ENCODE results near the gene BRIX1.
"Not testable (repeated sequence)": the region's sequence is repeated elsewhere in the genome, so short reads cannot be mapped to it uniquely, and the experiment has no call there.

The BRIX1 gene

DNA sequence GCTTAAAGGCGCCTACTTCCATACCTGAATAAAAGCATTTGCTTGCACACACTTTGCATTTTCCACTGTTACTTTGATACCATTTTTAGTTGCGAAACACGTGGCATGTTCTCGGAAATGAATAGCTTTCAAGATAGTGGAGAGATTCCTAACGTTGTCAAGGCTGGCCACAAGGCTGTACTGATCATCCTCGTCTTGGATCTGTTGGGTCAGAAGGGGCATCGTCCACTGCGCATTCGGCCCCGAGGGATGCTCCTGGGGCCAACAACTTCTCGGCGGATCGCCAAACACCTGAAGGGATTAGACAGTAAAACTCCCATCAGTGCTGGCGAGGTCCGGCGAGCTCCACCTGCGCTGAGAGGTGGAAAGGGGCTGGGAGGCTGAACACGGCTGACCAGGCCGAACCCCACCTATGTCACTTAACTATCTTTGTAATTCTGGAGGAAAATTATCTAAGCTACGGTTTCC lies 806 bp upstream of the BRIX1 start:
- DNase-seq (ENCODE audit: low read depth in 4 of 4, low spot score in 1 of 4) = peak in 1 of 4 experiments; percentile 10

GRCh38 chr5:34915856-34916192 lies 313 bp downstream of the BRIX1 start:
- DNase-seq (ENCODE audit: low read depth in 4 of 4, low spot score in 1 of 4) = no peak

GRCh38 chr5:34916518-34916917 lies 1.0 kb downstream of the BRIX1 start:
- DNase-seq (ENCODE audit: low read depth in 4 of 4, low spot score in 1 of 4) = no peak

GRCh38 chr5:34918025-34918424 lies 2.5 kb downstream of the BRIX1 start:
- DNase-seq (ENCODE audit: low read depth in 4 of 4, low spot score in 1 of 4) = no peak

GRCh38 chr5:34919077-34919476 lies 3.6 kb downstream of the BRIX1 start:
- no peak for DNase-seq (ENCODE audit: low read depth in 4 of 4, low spot score in 1 of 4)

- DNase-seq (ENCODE audit: low read depth in 4 of 4, low spot score in 1 of 4) = not testable (repeated sequence)
Measured at GRCh38 chr5:34923256-34923655, 7.7 kb downstream of the BRIX1 start.

GRCh38 chr5:34923694-34924461 lies 8.4 kb downstream of the BRIX1 start:
- DNase-seq (ENCODE audit: low read depth in 4 of 4, low spot score in 1 of 4) = peak in 1 of 4 experiments; percentile 16

GRCh38 chr5:34924462-34924765 lies 8.9 kb downstream of the BRIX1 start:
- DNase-seq (ENCODE audit: low read depth in 4 of 4, low spot score in 1 of 4) = no peak

- no peak for DNase-seq (ENCODE audit: low read depth in 4 of 4, low spot score in 1 of 4)
Measured at GRCh38 chr5:34926318-34926888, 10.9 kb downstream of the BRIX1 start.

DNA sequence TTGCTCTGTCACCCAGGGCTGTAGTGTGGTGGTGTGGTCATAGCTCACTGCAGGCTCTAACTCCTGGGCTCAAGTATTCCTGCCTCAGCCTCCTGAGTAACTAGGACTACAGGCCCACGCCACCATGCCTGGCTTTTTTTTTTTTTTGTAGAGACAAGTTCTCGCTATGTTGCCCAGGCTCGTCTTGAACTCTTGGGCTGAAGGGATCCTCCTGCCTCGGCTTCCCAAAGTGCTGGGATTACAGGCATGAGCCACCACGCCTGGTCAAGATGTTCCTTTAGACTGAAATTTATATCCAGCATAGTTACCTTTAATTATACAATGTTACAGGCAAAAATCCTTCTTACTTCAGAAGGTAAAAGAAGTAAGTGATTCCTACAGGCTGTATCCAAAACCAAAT lies 12.3 kb downstream of the BRIX1 start:
- DNase-seq (ENCODE audit: low read depth in 4 of 4, low spot score in 1 of 4) = no peak

DNA sequence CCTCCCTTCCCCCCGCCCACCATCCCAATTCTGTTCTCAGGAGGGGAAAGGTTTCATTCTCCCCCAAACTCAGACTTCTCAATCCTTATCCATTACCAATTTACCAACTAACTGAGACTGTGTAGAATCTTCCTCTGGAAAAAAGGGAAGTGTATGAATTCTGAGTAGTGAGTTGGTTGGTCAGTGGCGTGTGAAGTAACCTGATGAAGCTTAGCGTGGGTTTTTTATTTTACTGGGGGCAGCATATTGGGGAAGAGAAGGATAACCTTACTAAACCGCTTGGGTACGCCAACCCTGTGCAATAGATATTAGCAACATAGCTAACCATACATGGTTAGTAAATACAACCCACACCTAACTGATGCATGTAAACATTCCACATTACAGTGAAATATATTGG lies 12.8 kb downstream of the BRIX1 start:
- no peak for DNase-seq (ENCODE audit: low read depth in 4 of 4, low spot score in 1 of 4)

- peak; percentile 95 to 97 (median 96) for DNase-seq (ENCODE audit: low read depth in 4 of 4, low spot score in 1 of 4)
Measured at GRCh38 chr5:34929134-34929719, 13.7 kb downstream of the BRIX1 start, which contains the start of gene DNAJC21. Gene DNAJC21 (plus strand): TSS chr5:34929559. CDS start chr5:34929820, 261 bp downstream.

DNA sequence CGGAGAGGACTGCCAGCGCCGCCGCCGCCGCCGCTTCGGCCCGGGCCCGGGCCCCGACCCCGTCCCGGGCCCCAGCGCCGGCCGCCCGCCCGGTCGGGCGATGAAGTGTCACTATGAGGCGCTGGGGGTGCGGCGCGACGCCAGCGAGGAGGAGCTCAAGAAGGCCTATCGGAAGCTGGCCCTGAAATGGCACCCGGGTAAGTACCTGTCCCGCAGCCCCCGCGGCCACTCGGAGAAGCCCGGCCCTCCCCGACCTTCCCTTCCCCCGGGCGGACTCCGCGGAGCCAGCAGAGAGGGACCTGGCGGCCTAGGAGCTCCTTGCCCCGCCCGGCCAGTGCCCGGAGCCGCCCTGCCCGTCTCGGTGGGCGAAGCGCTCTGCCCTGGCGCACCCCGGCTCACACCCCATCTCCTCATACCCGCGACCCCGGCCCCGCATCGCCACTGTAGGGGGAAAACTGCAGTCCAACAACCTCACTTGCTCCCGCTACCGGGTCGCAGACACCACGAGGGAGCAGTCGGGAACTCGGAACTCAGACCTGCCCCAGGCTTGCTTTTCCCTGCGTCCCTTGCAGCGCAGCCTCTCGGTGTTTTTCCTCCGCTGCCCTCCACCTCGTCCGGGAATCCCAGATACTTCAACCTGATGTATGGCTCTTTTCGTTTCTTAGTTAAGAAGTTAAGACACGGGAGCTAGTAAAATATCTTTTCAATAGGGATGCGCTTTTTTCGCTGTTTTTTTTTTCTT lies 14.4 kb downstream of the BRIX1 start:
- peak; percentile 40 to 71 (median 56) for DNase-seq (ENCODE audit: low read depth in 4 of 4, low spot score in 1 of 4)

DNA sequence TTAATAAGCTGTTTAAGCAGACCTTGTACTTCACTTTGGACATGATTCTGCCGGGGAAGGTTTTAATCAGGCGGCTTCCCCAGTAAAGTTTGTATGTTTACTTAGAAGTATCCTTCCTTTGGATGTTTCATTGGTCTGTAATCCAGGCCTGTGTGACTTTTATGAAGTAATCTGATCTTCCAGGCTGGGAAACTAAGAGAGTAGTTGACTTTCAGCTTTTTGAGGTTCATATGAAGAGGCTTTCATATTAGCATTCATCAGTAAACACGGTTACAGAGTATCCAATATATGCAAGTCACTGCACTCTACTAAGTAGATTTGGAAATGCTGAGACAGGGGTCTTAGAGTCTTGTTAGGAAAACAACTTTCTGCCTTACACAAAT lies 14.9 kb downstream of the BRIX1 start:
- DNase-seq (ENCODE audit: low read depth in 4 of 4, low spot score in 1 of 4) = no peak

DNA sequence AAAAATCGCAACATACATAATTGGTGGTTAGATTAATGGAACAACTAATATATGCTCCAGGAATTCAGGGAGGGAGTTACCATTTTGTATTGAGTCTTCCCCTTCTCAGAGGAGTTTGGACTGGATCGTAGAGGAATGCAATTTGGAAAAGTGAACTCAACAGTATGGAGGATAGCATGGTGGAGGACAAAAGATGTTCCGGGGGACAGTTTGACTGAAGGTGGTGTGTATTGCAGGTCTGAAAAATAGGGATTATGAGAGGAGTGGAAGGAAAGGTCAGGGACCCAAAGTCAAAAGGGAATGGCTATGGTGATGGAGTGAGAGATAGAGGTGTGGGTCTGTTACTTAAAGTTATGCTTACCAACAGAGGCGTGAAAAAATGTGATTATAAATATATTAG lies 15.4 kb downstream of the BRIX1 start:
- no peak for DNase-seq (ENCODE audit: low read depth in 4 of 4, low spot score in 1 of 4)

- no peak for DNase-seq (ENCODE audit: low read depth in 4 of 4, low spot score in 1 of 4)
Measured at GRCh38 chr5:34932947-34933346, 17.4 kb downstream of the BRIX1 start.

GRCh38 chr5:34941936-34942335 lies 26.4 kb downstream of the BRIX1 start:
- DNase-seq (ENCODE audit: low read depth in 4 of 4, low spot score in 1 of 4) = no peak

DNA sequence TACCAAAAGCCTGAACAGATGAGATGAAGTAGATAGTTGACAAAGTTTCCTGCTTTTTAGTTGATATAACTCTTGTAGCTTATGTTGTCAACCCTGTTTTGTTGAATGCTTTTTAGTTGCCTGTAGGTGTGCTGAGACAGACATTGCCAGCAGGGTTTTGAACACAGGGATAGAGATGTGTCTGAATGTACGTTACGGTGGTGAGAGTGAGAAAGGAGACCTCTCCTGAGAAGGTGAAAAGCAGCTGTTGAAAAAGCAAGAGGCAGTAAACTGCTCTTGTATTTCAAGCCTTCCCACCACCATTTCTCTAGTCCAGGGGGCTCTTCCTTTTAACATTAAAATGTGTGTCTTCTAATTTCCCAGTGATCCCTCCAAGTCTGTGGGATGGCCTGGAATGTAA lies 28.5 kb downstream of the BRIX1 start:
- DNase-seq (ENCODE audit: low read depth in 4 of 4, low spot score in 1 of 4) = no peak

- DNase-seq (ENCODE audit: low read depth in 4 of 4, low spot score in 1 of 4) = no peak
Measured at GRCh38 chr5:34944460-34945047, 29.0 kb downstream of the BRIX1 start.

GRCh38 chr5:34957321-34957720 lies 41.8 kb downstream of the BRIX1 start:
- no peak for DNase-seq (ENCODE audit: low read depth in 4 of 4, low spot score in 1 of 4)

DNA sequence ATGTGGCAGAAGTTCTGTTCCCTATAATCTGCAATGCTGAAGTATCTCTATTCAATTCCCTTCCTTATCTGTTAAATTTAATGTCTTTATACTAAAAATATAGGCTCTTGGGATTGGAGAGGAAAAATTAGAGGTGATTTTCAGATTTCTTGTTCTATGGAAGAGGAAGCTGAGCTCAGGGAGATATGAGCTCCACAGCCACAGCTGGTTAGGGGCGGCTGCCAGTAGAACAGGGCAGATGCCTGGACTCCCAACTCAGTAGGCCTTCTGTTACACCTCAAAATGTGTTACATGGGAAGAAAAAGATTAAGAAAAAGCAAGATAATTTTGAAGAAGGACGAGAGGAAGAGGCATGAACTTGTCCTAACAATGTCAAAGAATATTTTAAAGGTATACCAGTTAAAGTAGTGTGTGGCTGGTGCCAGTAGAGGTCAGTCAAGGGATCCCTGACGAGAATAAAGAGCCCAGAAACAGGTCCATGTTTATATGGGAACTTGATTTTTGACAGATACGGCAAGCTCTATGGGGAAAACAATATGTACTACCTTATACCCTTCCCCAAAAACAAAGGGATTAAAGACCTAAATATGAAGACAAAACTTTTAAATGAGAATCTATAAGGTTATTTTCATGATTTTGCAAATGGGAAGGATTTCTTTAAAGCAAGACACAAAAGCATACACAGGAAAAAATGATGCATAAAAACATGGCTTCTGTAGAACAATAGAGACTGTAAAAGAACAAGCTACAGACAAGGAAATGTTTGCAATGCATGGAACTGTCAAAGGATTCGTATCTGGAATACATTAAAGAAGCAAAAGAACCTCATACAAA lies 42.6 kb downstream of the BRIX1 start:
- no peak for DNase-seq (ENCODE audit: low read depth in 4 of 4, low spot score in 1 of 4)

Data from stimulated activated CD4-positive, alpha-beta T cell treated with anti-CD3 and anti-CD28 coated beads, Interleukin-1b, Interleukin-23, amount 100 ng/mL, for 24 hours (primary cell).